ENCODE data around the gene CDKL5.

GRCh38 chrX:18468599-18468998 lies 43.2 kb downstream of the CDKL5 start:
- TF ChIP-seq CTCF (IDR thresholded peaks at IDR 0.05): no peak
- TF ChIP-seq POLR2A (IDR thresholded peaks at IDR 0.05): no peak

All from adrenal gland (tissue), 5 donors.